ENCODE measurements around the gene CYB5D1.

- TF ChIP-seq POLR2A (IDR thresholded peaks at IDR 0.05) = no peak
- no peak for TF ChIP-seq CTCF (IDR thresholded peaks at IDR 0.05)
- no peak for TF ChIP-seq EP300 (IDR thresholded peaks at IDR 0.05)
- no peak for TF ChIP-seq POLR2AphosphoS5 (IDR thresholded peaks at IDR 0.05)
Measured at GRCh38 chr17:7867881-7868329, 10.1 kb downstream of the CYB5D1 start.

Data from sigmoid colon (tissue), 4 donors.